NCI-H2029 (cell line): ENCODE measurements around the gene SMNDC1.
"Not testable (repeated sequence)": the region's sequence is repeated elsewhere in the genome, so short reads cannot be mapped to it uniquely, and the experiment has no call there.

Source experiments
- DNase-seq: peaks from one replicate; lab custom pipeline; 2025; lab: John Stamatoyannopoulos, UW

The SMNDC1 gene

DNA sequence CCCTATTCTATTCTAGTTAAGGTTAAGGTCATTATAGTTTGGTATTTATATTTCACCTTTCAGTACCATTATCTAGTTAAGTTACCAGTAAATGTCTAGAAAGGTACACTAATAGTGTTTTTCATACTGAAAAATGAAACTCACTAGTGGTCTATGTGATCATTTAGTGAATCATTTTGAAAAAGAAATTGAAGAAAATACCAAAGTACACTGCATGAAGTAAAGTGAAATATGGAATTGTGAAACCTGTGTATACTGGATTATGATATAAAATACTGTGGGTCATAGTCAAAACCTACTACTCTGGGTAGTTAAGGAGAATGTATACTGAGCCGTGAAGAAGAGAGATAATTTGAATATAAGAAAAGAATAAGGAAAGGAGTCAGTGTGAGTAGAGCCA lies 53.3 kb downstream of the SMNDC1 start:
- not testable (repeated sequence) for DNase-seq

DNA sequence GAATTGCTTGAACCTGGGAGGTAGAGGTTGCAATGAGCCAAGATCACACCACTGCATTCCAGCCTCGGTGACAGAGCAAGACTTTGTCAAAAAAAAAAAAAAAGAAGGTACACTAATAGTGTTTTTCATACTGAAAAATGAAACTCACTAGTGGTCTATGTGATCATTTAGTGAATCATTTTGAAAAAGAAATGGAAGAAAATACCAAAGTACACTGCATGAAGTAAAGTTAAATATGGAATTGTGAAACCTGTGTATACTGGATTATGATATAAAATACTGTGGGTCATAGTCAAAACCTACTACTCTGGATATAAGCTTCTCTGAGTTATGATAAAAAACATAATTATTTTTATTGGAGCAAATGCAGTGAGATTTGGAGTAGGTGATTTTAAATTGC lies 55.2 kb downstream of the SMNDC1 start:
- not testable (repeated sequence) for DNase-seq

- not testable (repeated sequence) for DNase-seq
Observed at GRCh38 chr10:110247833-110248232, 56.9 kb downstream of the SMNDC1 start.

GRCh38 chr10:110244550-110244949 lies 60.2 kb downstream of the SMNDC1 start:
- no peak for DNase-seq

DNA sequence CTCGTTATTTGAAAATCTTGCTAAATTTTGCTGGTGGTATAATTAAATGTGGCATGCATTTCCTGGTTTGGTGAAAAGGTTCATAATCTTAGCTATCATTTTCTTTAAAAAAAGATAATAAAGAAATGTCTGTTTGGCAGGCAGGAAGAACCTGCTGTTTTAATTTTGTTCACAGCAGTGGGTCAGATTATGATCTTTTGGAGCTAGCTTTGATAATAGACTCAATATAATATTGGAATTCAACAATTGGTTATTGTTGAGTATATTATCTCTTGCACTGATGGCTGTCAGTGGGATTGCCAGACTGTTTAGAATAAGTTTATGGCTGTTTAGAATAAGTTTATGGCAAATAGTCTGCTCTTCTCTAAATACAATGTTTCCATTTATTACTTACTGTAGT lies 62.2 kb downstream of the SMNDC1 start:
- no peak for DNase-seq

GRCh38 chr10:110241841-110242240 lies 62.9 kb downstream of the SMNDC1 start:
- no peak for DNase-seq

DNA sequence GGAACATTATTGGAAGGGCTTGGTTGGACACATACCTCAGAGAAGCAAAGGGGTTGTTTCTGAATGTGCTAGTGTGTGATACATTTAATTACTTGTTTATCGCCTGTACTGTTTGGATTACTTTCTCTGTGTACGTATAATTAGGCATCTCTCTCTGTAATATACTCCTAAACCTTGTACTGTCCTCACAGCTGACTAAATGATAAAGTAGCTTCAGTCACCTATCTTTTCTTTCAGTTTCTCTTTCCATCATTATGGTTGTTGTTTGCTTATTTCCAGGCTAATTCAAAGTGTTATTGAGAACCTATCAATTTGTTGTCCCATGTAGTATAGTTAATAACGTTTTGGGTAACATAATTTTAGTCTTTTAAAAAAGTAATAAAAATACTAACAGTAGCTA lies 63.3 kb downstream of the SMNDC1 start:
- no peak for DNase-seq
